ENCODE data around the gene KCNQ1. TPM values are rescaled to one million over a fixed set of nuclear protein-coding genes. Genes with fewer than 3 reads are reported as not detected.

The KCNQ1 gene
- total and polyA plus RNA-seq, 4 donors = 15.4 to 41.7 (median 26.2) TPM

GRCh38 chr11:2416765-2417164 lies 28.0 kb upstream of the KCNQ1 start:
- peaks cover 0 to 5% (median 0%) of the 10 kb centered on the region in 5 donors for H3K4me1 ChIP-seq (ENCODE audit: control insufficient read depth in 5 of 5, insufficient read depth in 5 of 5, low read length in 5 of 5)
- H3K27me3 ChIP-seq (ENCODE audit: control insufficient read depth in 3 of 3, insufficient read depth in 3 of 3, low read length in 2 of 3) = no peaks in the 10 kb centered on the region
- no peaks in the 10 kb centered on the region for H3K9me3 ChIP-seq (ENCODE audit: control insufficient read depth in 4 of 4, insufficient read depth in 3 of 4, low read length in 3 of 4)
- ATAC-seq (ENCODE audit: insufficient read depth, low FRiP score) = no peak
- WGBS, 2 donors = 84 to 90% methylated on average over 18 of the region's 18 CpGs
- no peak overlapping the region for H3K9ac ChIP-seq (ENCODE audit: insufficient read depth in 1 of 2, low read length in 2 of 2)
- H3K36me3 ChIP-seq (ENCODE audit: control insufficient read depth in 4 of 4, insufficient read depth in 4 of 4, low read length in 4 of 4) = no peaks in the 10 kb centered on the region
- no peak for TF ChIP-seq CTCF (IDR thresholded peaks at IDR 0.05; ENCODE audit: control extremely low read depth, extremely low read depth)
- no peak overlapping the region for H3K4me3 ChIP-seq
- DNase-seq = no peak
- no peak overlapping the region for H3K27ac ChIP-seq (ENCODE audit: low read depth in 1 of 2, low read length in 1 of 2)

GRCh38 chr11:2417856-2418692 lies 26.7 kb upstream of the KCNQ1 start:
- Histone ChIP-seq H3K27me3 (ENCODE audit: control insufficient read depth in 3 of 3, insufficient read depth in 3 of 3, low read length in 2 of 3) (no peaks in the 10 kb centered on the region), H3K27ac (ENCODE audit: low read depth in 1 of 2, low read length in 1 of 2) (no peak overlapping the region), H3K36me3 (ENCODE audit: control insufficient read depth in 4 of 4, insufficient read depth in 4 of 4, low read length in 4 of 4) (no peaks in the 10 kb centered on the region), H3K4me1 (ENCODE audit: control insufficient read depth in 5 of 5, insufficient read depth in 5 of 5, low read length in 5 of 5) (peaks cover 0 to 5% (median 0%) of the 10 kb centered on the region in 5 donors), H3K9me3 (ENCODE audit: control insufficient read depth in 4 of 4, insufficient read depth in 3 of 4, low read length in 3 of 4) (no peaks in the 10 kb centered on the region), H3K9ac (ENCODE audit: insufficient read depth in 1 of 2, low read length in 2 of 2) (no peak overlapping the region), H3K4me3 (no peak overlapping the region)
- TF ChIP-seq CTCF (IDR thresholded peaks at IDR 0.05; ENCODE audit: control extremely low read depth, extremely low read depth) = no peak
- DNase-seq (no peak), ATAC-seq (ENCODE audit: insufficient read depth, low FRiP score) (no peak)
- 85 to 89% methylated on average over 29 to 30 of the region's 30 CpGs for WGBS, 2 donors

GRCh38 chr11:2418693-2419360 lies 26.0 kb upstream of the KCNQ1 start:
- H3K27me3 ChIP-seq (ENCODE audit: control insufficient read depth in 3 of 3, insufficient read depth in 3 of 3, low read length in 2 of 3) = no peaks in the 10 kb centered on the region
- no peak overlapping the region for H3K27ac ChIP-seq (ENCODE audit: low read depth in 1 of 2, low read length in 1 of 2)
- no peak overlapping the region for H3K9ac ChIP-seq (ENCODE audit: insufficient read depth in 1 of 2, low read length in 2 of 2)
- TF ChIP-seq CTCF (IDR thresholded peaks at IDR 0.05; ENCODE audit: control extremely low read depth, extremely low read depth) = no peak
- H3K4me1 ChIP-seq (ENCODE audit: control insufficient read depth in 5 of 5, insufficient read depth in 5 of 5, low read length in 5 of 5) = peaks cover 0 to 5% (median 0%) of the 10 kb centered on the region in 5 donors
- 78 to 86% methylated on average over 21 of the region's 21 CpGs for WGBS, 2 donors
- no peaks in the 10 kb centered on the region for H3K36me3 ChIP-seq (ENCODE audit: control insufficient read depth in 4 of 4, insufficient read depth in 4 of 4, low read length in 4 of 4)
- no peaks in the 10 kb centered on the region for H3K9me3 ChIP-seq (ENCODE audit: control insufficient read depth in 4 of 4, insufficient read depth in 3 of 4, low read length in 3 of 4)
- DNase-seq (no peak), ATAC-seq (ENCODE audit: insufficient read depth, low FRiP score) (no peak)
- H3K4me3 ChIP-seq = no peak overlapping the region
